Astrocyte (in vitro differentiated cells and primary cell): Measurements from ENCODE around the gene KIF19. TPM values are rescaled to one million over a fixed set of nuclear protein-coding genes. Genes with fewer than 3 reads are reported as not detected.

Experiments used
- DNase-seq: peaks from one replicate; pipeline ENCODE4 v3.0.0-alpha.2; 2010; ENCODE audit warnings: low read depth
- FAIRE-seq: peaks from 2 replicates; lab custom pipeline; 2011; peaks lifted over from hg19 to GRCh38; lab: Jason Lieb, UNC
- H2AFZ ChIP-seq: 2 replicates; pipeline ENCODE4 v1.6.0; 2012; ENCODE audit warnings: low read depth, low read length, inconsistent platforms
- H3K27ac ChIP-seq: 2 replicates; pipeline ENCODE4 v1.5.1; 2011; ENCODE audit warnings: low read depth, low read length, inconsistent platforms
- H3K27me3 ChIP-seq: 2 replicates; pipeline ENCODE4 v1.6.0; 2011; ENCODE audit warnings: low read length, inconsistent platforms; ENCODE audit not compliant: insufficient read depth
- H3K36me3 ChIP-seq: 2 replicates; pipeline ENCODE4 v1.5.1; 2011; ENCODE audit warnings: low read length, inconsistent platforms; ENCODE audit not compliant: insufficient read depth
- H3K4me1 ChIP-seq: 2 replicates; pipeline ENCODE4 v1.5.1; 2011; ENCODE audit warnings: low read length, inconsistent platforms; ENCODE audit not compliant: insufficient read depth
- H3K4me2 ChIP-seq: 2 replicates; pipeline ENCODE4 v1.6.0; 2012; ENCODE audit warnings: low read length, inconsistent platforms
- H3K4me3 ChIP-seq: 2 replicates; pipeline ENCODE4 v1.5.1; 2011; ENCODE audit warnings: low read depth, mild to moderate bottlenecking, low read length, inconsistent platforms; ENCODE audit not compliant: insufficient read depth
- H3K79me2 ChIP-seq: 2 replicates; pipeline ENCODE4 v1.6.0; 2012; ENCODE audit warnings: mild to moderate bottlenecking, low read length, inconsistent platforms; ENCODE audit not compliant: insufficient read depth
- H3K9ac ChIP-seq: 2 replicates; pipeline ENCODE4 v1.6.0; 2012; ENCODE audit warnings: mild to moderate bottlenecking, low read length, inconsistent platforms
- H3K9me3 ChIP-seq: 2 replicates; pipeline ENCODE4 v1.5.1; 2012; ENCODE audit warnings: low read depth, mild to moderate bottlenecking, low read length, inconsistent platforms; ENCODE audit not compliant: insufficient read depth
- H4K20me1 ChIP-seq: 2 replicates; pipeline ENCODE4 v1.6.0; 2012; ENCODE audit warnings: low read length, inconsistent platforms; ENCODE audit not compliant: insufficient read depth
- H3K27ac Mint-ChIP-seq: one replicate; pipeline ENCODE4 v1.8.0; 2021; ENCODE audit warnings: mild to moderate bottlenecking, mixed read lengths; ENCODE audit not compliant: unreplicated experiment
- H3K27me3 Mint-ChIP-seq: one replicate; pipeline ENCODE4 v1.8.0; 2021; ENCODE audit warnings: low read depth, mixed read lengths; ENCODE audit not compliant: unreplicated experiment
- H3K36me3 Mint-ChIP-seq: one replicate; pipeline ENCODE4 v1.8.0; 2021; ENCODE audit warnings: low read depth, mixed read lengths; ENCODE audit not compliant: unreplicated experiment
- H3K4me1 Mint-ChIP-seq: one replicate; pipeline ENCODE4 v1.8.0; 2021; ENCODE audit warnings: low read depth, mixed read lengths; ENCODE audit not compliant: unreplicated experiment
- H3K4me3 Mint-ChIP-seq: one replicate; pipeline ENCODE4 v1.8.0; 2021; ENCODE audit warnings: mild to moderate bottlenecking, moderate library complexity, mixed read lengths; ENCODE audit not compliant: unreplicated experiment
- H3K9me3 Mint-ChIP-seq: one replicate; pipeline ENCODE4 v1.8.0; 2021; ENCODE audit warnings: mild to moderate bottlenecking, mixed read lengths; ENCODE audit not compliant: unreplicated experiment
- CTCF ChIP-seq: IDR thresholded peaks from 2 replicates; pipeline ENCODE4 v1.5.1; 2011; ENCODE audit warnings: low read depth, mild to moderate bottlenecking, inconsistent platforms, low read length, moderate library complexity; ENCODE audit not compliant: insufficient read depth
- EZH2 ChIP-seq: IDR thresholded peaks from 2 replicates; pipeline ENCODE4 v1.6.1; 2012; ENCODE audit warnings: mild to moderate bottlenecking, low read length, inconsistent platforms; ENCODE audit not compliant: insufficient read depth
- total RNA-seq: library from RNA; stranded (reverse); gene quantifications from 2 replicates; pipeline ENCODE4 v1.2.1, GENCODE V29; 2021

Gene KIF19
- total RNA-seq, 1 donor from 2014 or later = not detected

GRCh38 chr17:74326506-74326905 lies 480 bp downstream of the KIF19 start:
- H3K79me2 ChIP-seq = no peaks in the 10 kb centered on the region
- DNase-seq (no peak), FAIRE-seq (no peak)
- H3K9me3 Mint-ChIP-seq = peaks cover 5% of the 10 kb centered on the region
- H3K4me2 ChIP-seq = peak overlapping the region; percentile 71
- peaks cover 21% of the 10 kb centered on the region for H3K27me3 ChIP-seq
- H3K36me3 Mint-ChIP-seq = peaks cover 2% of the 10 kb centered on the region
- peaks cover 79% of the 10 kb centered on the region for H3K27me3 Mint-ChIP-seq
- H3K27ac ChIP-seq = no peak overlapping the region
- H3K9me3 ChIP-seq = no peaks in the 10 kb centered on the region
- no peak for TF ChIP-seq EZH2
- no peak for TF ChIP-seq CTCF
- peak overlapping the region; percentile 10 for H3K4me3 ChIP-seq
- H3K4me3 Mint-ChIP-seq = no peak overlapping the region
- no peaks in the 10 kb centered on the region for H3K4me1 ChIP-seq
- H4K20me1 ChIP-seq = no peaks in the 10 kb centered on the region
- no peak overlapping the region for H3K27ac Mint-ChIP-seq
- no peaks in the 10 kb centered on the region for H3K4me1 Mint-ChIP-seq
- H3K36me3 ChIP-seq = no peaks in the 10 kb centered on the region
- no peak overlapping the region for H3K9ac ChIP-seq
- no peak overlapping the region for H2AFZ ChIP-seq

GRCh38 chr17:74328487-74328886 lies 2.5 kb downstream of the KIF19 start:
- Histone ChIP-seq H3K27ac (no peak overlapping the region), H4K20me1 (no peaks in the 10 kb centered on the region), H3K36me3 (no peaks in the 10 kb centered on the region), H2AFZ (no peak overlapping the region), H3K4me3 (no peak overlapping the region), H3K79me2 (no peaks in the 10 kb centered on the region), H3K4me2 (no peak overlapping the region), H3K9me3 (no peaks in the 10 kb centered on the region), H3K27me3 (peaks cover 19% of the 10 kb centered on the region), H3K9ac (no peak overlapping the region), H3K4me1 (no peaks in the 10 kb centered on the region)
- no peak for TF ChIP-seq EZH2
- TF ChIP-seq CTCF = no peak
- Mint-ChIP-seq H3K4me3 (no peak overlapping the region), H3K27ac (no peak overlapping the region), H3K27me3 (peaks cover 63% of the 10 kb centered on the region), H3K9me3 (no peaks in the 10 kb centered on the region), H3K36me3 (peaks cover 2% of the 10 kb centered on the region), H3K4me1 (no peaks in the 10 kb centered on the region)
- DNase-seq (no peak), FAIRE-seq (no peak)

- Histone ChIP-seq H3K4me1 (no peaks in the 10 kb centered on the region), H3K4me3 (no peak overlapping the region), H3K79me2 (no peaks in the 10 kb centered on the region), H3K27ac (no peak overlapping the region), H3K4me2 (no peak overlapping the region), H3K9ac (no peak overlapping the region), H3K36me3 (no peaks in the 10 kb centered on the region), H4K20me1 (no peaks in the 10 kb centered on the region), H3K27me3 (peaks cover 19% of the 10 kb centered on the region), H3K9me3 (peaks cover 4% of the 10 kb centered on the region), H2AFZ (no peak overlapping the region)
- no peak for DNase-seq
- no peak overlapping the region for H3K4me3 Mint-ChIP-seq
- peaks cover 59% of the 10 kb centered on the region for H3K27me3 Mint-ChIP-seq
- peaks cover 2% of the 10 kb centered on the region for H3K36me3 Mint-ChIP-seq
- no peak for TF ChIP-seq EZH2
- no peak for TF ChIP-seq CTCF
- no peaks in the 10 kb centered on the region for H3K4me1 Mint-ChIP-seq
- FAIRE-seq = no peak
- H3K27ac Mint-ChIP-seq = no peak overlapping the region
- no peaks in the 10 kb centered on the region for H3K9me3 Mint-ChIP-seq
These were observed 3.4 kb downstream of the KIF19 start for GRCh38 chr17:74329378-74329777.
